Activated CD4-positive, alpha-beta T cell treated with anti-CD3 and anti-CD28 coated beads, Interleukin-2, amount 50 U/mL, for 16 hours (primary cell): ENCODE results near the gene BICC1.

ENCODE experiments used
- DNase-seq: peaks from one replicate; pipeline ENCODE4 v3.0.0-alpha.2; 2020

The BICC1 gene

DNA sequence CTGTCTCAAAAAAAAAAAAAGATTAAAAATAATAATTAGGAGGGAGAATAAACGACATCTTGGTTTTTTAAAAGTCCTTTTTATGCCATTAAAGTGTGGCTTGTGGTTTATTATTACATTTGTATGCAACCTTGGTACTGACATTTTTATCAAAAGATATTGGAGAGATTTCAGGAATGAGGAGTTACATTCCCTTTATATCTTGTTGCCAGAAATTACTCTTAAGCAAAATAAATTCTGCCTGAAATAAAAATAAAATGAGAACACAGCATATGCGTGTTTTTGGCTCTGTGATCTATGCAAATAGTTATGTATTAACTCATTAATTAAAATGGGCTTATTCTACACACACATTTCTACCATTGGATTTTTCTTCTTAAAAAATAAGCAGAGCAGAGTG is 202.4 kb downstream of the BICC1 start:
- DNase-seq: no peak

DNA sequence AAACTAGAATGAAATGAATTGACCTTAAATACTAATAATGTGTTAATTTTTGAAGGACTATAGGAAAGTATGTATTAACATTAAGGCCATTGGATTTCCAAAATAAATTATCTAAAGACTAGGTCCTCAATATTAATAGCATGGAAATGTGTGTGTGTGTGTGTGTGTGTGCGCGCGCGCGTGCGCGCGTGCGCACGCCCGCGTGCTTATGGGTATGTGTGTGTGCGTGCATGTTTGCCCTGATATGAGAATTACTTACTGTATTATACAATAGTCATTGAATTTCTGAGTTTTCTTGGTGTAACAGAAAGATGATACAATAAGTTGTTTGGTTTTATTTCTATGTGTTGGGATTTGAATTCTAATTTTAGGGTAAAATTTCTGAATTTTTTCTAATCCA is 205.9 kb downstream of the BICC1 start:
- no peak for DNase-seq

DNA sequence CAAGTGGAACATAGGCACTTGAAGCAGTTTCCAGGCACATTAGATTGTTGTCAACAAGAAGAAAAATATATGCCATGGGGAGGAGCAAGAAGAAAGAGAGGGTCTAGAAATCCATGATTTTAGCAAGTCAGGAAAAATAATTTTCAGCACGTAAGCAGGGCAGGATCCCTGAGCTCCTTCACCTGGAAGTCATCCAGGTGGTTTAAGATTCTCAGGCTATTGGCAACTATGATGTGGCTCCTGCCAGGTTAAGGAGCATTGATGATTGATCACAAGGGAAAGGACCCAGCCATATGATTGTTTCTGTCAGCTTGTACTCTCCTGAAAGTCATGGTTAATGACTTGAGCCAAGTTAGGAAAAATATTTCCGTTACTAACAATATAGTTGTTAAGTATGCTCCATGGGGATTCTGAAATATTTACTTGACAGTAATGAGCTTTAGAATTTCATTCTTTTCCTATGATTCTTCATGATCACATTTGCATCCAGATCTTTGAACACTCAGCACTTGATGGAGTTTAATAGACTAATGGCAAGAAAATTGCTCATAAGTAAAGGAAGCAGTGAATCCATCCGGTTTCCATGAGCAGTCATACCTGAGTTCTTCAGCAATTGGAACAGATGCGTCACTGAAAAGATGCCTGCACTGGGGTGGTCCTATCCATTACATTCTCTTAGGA is 209.1 kb downstream of the BICC1 start:
- no peak for DNase-seq

DNA sequence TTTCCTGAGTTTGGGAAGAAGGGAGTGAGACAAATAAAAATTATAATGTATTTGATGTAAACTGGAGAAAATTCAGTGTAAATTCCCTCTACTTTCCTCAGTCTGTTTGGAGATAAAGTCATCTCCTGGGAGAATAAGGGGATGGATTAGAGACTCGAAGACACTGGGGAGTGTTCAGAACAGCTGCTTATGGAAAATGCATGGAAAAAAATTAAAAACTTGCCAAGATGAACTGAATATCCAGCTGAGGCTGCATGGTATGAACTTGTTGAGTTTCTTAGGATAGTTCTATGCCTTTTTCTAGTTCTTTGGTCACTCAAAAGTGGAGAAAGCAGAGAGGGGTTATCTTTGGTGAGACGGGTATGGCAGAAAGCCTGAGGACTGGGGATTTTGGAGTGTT is 210.5 kb downstream of the BICC1 start:
- no peak for DNase-seq

DNA sequence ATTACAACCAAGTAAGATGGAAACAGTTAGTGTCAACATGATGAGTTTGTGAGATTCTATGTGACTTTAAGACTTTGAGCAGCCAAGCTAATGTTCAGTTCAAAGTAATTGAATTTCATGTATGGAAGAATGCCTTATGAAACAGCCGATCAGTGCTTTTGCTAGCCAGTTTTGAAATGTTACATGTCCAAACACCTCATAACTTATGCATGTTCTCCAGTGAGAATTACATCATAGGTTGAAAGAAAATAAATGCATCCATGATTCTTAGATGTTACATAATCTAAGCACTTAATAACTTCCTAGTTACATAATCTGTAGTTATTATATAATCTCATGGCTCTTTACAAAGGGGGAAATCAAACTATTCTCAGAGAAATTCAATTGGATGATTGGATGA is 211.3 kb downstream of the BICC1 start:
- no peak for DNase-seq

DNA sequence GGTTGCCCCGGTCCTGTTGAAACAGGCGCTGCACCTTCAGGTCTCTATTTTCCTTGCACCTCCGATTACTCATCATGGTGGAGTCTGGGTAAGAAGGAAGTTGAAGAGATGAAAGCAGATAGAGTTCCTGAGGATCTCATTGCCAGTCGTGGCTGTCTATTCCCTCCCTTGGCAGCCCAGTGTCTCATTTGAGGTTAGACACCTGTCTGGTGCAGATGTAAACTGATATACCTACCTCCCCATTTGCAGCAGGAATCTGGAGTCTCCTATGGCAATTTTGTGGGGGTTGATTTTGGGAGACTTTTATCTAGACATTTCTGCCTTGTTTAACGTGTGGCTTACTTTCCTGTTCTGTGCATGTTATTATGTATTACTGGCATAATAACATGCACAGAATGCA is 212.1 kb downstream of the BICC1 start:
- DNase-seq: no peak

DNA sequence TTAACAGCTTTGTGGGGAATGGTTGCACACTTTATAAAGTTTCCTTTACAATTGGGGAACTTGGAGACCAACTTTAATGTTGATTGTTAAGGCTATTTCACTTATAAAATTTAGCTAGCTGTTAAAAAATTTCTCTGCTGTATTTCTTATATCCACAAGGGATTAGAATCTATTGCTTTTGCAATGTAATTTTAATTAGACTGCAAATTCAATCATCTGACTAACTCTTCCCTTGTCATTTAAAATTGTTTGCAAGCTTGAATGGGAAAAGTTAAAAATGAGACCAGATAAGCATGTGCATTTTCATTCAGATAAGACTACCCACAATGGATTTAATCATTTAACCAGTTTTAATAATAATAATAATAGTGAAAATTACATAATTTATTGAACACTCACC is 213.2 kb downstream of the BICC1 start:
- DNase-seq: no peak

DNA sequence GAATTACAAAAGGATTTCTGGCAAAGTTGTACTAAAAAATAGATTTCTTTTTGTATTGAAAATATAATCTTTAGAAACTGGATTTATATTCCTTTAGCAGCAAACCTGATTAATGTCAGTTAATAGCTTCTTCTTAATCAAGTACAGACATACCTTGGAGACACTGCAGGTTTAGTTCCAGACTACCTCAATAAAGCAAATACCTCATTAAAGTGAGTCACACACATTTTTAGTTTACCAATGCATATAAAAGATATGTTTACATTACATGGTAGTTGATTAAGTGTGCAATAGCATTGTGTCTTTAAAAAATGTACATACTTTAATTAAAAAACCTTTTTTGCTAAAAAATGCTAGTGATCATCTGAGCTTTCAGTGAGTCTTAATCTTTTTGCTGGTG is 215.0 kb downstream of the BICC1 start:
- no peak for DNase-seq

DNA sequence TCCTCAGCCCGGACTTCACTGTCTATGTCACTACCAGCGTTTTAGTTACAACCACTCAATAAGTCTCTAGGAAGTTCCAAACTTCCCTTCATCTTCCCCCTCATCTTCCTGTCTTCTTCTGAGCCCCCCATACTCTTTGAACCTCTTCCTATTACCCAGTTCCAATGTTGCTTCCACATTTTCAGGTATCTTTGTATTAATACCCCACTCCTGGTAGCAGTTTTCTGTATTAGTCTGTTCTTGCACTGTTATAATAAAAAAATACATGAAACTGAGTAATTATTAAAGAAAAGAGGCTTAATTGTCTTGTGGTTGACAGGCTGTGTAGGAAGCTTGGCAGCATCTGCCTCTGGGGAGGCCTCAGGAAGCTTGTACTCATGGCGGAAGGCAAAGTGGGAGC is 218.6 kb downstream of the BICC1 start:
- DNase-seq: no peak

DNA sequence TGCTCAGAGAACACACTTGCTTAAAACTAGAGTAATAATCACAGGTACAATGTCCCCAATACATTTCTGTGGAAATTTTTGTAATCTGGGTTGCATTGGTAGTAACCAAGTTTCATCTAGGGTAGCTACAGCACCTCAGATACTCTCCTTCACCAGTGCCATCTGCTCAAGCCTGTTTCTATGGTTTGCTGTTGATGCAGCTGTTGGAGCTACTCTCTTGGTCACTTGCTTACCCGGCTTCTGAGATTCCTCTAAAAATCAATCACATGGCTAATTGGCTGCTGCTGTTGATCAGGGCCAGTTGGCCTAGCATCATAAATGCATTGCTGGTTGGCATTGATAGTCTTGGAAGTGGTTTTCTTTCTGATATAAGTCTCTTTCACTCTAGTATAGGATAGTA is 220.8 kb downstream of the BICC1 start:
- DNase-seq: no peak

DNA sequence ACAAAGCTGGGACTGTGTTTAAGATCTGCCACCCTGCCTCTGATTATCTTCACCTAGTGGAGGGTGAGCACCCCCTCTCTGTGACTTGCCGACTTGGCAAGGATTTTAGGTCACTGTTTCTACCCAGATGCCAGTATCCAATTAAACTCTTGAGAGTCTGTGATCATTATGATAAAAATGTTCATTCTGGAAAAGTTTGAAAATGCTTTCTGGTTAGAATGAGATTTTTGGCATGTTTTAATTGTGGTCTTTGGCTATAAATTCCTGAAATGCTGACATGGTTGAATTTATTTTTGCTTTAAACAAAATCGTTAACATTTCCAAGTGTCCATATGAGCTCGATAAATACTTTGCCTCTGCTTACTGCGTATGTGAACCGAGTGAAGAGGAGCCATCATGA is 221.4 kb downstream of the BICC1 start:
- no peak for DNase-seq

DNA sequence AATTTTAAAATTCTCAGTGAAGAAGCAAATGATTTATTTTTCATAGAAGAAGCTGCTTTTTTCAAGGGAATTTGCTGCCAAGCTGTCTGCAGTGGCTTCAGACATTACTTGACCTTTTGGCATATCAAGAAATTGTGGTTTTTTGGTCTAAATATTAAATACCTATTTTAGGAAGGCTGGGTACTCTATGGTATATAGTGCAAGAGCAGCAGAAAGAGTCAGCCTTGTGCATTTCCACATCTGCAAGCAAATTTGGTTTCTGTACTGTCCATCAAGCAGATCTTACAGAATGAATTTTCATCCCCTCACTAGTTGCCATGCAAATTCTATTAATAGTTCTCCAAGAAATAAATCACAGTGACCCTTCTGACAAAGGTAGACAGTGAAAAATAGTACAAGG is 222.0 kb downstream of the BICC1 start:
- no peak for DNase-seq

DNA sequence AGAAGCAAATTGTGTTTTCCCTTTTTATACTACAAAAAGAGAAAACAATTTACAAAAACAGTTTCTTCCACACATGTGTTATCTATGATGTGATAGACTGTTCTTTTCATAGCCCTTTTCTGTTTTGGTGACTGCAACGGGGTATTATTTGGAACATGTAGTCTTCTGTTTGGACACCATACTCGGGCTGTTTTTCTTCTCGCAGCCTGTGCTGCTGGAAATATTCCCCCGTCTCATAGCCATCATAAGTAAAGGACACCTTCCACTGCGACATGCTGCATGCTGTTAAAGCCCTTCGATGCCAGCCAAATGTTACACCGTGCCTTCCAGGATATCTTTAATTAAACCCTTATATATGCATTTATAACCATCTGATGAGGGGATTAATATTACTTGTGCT is 222.4 kb downstream of the BICC1 start:
- DNase-seq: no peak

DNA sequence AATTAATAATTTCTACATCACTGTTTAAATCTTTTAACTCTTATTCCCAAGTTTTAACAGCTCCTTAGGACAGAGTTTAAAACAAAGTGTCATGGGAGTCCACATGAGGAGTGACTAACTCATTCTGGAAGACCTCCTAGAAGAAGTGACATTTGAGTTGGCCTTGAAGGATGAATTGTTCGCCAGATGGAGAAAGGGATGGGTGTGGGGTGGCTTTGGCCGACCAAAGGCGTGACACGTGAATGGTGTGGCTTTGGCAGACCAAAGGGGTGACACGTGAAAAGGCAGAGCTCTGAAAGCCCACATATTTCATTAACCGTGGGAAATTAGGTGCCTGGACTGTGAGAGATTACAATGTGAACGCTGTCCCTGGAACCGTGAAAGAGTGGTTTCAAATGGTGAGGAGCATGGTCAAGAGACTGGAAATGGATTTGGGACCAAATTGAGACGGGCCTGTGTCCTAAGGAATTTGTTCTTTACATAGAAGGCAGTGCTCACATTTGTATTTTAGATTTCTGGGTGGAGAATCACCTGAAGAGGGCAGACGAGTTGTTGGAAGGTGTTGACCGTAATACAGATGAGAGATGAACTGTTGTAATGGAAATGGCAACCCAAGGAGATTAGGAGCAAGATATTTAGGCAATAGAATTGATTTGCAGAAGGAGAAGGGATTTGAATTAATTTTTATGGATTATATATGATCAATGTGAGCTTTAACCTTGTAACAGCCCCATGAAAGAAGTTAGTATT is 228.1 kb downstream of the BICC1 start:
- no peak for DNase-seq

DNA sequence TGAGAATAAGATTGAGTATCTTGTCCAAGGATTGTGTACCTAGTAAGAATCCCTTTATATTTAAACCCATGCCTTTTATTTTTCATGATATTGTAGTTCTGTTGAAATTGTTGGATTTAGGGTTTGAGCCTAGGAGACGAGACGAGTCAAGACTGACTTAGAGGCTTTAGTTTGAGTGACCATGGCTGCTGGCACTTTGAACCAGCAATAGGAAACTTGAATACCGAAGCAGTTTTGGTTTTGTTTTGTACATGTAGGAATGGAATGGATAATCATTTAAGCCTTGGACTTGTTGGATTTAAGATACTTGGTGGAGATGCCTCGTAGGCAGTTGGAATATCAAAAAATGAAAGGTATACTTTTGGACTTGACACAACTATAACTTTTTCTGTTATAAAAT is 229.0 kb downstream of the BICC1 start:
- no peak for DNase-seq

DNA sequence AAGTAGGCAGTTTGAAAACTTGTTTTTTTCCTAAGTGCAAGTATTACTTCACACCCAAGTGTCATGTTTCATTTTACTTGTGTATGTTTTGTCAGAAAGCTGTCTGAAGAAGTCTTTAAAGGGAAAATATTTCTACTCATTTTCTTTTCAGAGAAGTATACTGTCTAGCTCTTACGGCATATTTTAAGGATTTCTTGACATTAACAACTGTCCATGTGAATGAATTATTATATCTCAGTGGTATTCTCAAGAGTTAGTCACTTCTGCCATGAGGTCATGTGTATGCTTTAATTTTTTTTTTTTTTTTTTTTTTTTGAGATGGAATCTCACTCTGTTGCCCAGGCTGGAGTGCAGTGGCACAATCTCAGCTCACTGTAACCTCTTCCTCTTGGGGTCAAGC is 229.5 kb downstream of the BICC1 start:
- no peak for DNase-seq

DNA sequence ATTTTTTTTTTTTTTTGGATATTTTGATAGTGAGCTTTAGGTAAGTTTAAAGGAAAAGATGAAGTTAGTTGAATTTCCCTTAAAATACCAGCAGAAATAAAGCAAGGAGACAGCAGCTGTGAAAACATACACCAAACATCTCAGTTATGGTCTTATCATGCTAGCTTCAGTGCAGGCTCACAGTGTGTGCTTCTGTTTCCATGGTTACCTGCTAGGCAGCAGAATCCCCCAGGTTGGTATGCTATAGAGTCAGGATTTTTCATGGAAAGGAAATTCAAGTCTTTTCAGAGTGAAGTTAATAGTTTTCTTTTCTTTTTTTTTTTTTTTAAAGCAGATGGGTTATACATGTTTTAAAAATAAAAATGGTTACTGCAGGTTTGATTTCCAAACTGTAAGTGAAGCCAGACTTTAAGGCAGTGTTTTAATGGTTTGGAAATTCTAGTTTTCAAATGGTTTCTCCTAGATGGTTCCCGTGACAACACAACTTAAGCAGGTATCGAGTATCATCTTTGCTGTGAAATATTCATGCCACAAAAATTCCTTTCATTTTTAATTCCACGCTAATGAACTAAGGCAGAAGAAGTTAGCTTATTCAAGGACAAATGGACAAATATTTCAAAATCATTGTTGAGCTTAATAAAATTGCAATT is 230.9 kb downstream of the BICC1 start:
- DNase-seq: no peak

DNA sequence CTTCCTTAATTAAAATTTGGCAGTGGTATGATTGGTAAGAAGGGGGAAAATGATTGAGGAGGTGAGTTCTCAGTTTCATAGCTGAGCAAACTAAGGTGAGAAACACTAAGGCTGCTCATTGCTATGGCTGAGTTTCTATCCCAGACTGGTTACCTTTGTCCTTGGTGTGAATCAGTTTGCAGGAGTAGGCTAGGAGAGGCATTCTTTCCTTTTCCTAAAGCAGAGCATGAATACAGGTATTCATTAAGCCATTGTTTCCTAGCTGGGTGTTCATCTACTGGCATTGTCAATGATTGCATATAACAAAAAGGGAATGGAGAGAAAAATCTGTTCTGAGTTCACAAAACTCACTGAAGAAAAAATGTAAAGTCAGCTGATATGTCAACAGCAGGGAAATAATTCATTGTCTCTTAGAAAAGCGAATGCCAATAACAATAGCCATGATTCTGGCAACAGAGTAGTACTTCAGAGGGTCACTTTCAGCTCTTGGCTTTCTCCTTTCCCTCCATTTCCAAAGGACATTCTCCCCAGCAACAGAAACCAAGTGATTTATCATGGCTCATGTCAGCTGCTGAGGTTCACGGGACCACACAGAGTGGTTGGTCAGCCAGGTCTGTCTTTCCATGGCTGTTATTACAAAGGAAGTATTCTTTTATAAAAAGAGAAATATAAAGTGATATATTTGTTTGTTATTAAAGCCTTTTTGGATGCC is 234.0 kb downstream of the BICC1 start:
- no peak for DNase-seq

DNA sequence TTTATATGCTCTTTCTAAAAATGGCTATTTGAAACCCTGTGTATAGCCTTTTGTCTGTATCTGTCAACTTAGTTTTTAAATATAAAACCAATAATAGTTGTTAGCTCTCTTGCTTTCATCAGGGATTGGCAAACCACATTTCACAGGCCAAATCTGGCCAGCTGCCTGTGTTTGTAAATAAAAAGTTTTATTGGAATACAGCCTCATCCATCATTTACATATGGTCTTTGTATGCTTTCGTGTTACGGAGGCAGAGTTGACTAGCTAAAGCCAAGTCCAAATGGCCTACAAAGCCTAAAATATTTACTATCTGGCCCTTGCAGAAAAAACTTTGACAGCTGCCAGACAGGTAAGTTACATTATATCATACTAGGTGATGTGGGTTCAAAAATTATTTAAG is 235.0 kb downstream of the BICC1 start:
- DNase-seq: no peak

DNA sequence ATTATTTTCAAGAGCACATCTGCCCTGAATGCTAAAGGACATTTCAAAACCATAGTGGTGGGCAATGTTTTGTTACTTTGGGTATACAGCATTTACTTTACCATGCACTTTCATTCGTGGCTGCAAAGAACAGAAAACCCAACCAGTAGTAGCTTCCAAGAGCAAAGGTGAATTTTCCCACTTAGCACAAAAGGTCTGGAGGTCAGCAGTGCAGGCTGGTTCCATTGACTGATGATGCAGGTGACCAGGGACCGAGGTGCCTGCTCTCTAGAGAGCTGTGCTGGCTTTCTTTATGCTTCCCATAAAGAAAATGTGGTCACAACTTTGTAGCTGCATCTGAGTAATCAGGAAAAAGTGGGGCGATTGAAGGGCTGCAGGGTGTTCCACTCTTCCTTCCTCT is 240.0 kb downstream of the BICC1 start:
- DNase-seq: no peak

DNA sequence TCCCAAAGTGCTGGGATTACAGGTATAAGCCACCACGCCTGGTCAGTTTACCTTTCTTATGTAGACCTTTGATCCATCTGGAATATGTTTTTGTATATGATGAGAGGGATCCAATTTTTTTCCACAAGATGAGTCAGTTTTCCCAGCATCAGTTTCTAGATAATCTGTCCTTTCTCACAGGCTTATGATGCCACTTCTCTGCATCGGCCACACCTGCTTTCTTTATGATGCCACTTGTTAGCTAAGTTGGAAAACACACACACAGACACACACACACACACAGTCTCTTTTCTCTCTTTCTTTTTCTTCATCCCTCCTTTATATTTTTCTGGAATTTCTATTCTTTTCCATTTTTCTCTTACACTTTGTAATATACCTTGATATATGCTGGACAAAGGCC is 240.8 kb downstream of the BICC1 start:
- no peak for DNase-seq

DNA sequence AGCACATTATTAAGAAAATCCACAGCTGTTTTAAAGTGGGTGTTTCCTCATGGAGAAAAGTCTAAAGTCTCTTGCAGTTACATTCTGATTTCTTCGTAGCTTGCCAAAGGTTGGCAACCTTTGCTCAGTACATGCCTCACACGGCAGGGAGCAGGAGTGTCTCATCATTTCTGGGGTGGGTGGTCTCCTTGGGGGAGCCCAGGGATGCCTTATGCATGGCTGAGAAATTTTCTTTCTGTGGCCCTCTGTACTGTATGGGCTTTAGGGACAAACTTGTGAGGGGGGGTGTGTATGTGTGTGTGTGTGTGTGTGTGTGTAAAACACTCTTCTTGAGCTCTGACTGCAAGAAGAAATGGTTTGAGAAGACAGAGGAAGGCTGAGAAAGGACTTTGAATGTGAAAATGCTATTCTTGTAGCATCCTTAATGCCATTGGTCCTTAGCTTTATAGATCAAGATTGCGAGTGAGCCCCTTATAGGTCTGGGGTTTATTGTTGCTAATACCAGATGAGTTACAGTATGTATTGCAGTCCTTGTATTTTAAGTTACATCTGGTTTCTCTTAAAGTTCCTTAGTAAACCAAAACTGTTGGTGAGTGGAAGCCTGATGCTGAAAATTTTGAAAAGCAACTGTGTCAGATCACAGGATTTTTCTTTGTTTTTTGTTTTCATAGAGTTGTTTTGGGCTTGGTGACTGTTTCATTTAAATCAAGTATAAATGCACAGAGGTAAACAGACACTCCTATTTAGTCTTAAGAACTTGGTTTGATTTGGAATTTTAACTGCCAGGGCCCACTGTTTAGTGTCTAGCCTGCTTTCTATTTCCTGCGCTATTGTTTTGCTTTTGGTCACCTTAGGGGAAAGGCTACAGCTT is 242.0 kb downstream of the BICC1 start:
- DNase-seq: no peak

DNA sequence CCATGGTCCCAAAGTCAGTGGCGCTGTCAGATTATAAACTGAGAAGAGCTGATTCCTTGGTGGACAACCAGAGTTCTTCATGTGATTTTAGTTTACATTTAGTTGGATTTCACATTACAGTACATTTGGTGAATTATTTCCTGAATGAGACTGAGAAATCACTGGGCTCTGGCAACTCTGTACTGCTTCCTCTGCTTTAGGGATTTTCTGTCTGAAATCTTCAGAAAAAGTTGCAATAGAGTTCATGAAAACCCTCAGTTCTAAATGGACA is 242.6 kb downstream of the BICC1 start:
- DNase-seq: no peak
